ENCODE measurements around the gene TRAPPC10.

The TRAPPC10 gene

GRCh38 chr21:43984905-43985689 is 27.0 kb upstream of the TRAPPC10 start:
- H3K4me3 ChIP-seq (ENCODE audit: low read depth, low read length): no peak overlapping the region
- 0 out of 2 replicates have a peak, but pooled peaks cover 4% of the 10 kb centered on the region for H3K4me1 ChIP-seq
- TF ChIP-seq CTCF (IDR thresholded peaks at IDR 0.05; ENCODE audit: low read depth, low read length): no peak

GRCh38 chr21:43985690-43986251 is 26.3 kb upstream of the TRAPPC10 start:
- no peak overlapping the region for H3K4me3 ChIP-seq (ENCODE audit: low read depth, low read length)
- no peaks in the 10 kb centered on the region for H3K9me3 ChIP-seq
- DNase-seq: no peak
- no peak for TF ChIP-seq CTCF (IDR thresholded peaks at IDR 0.05; ENCODE audit: low read depth, low read length)
- no peaks in the 10 kb centered on the region for H3K27me3 ChIP-seq
- 0 out of 2 replicates have a peak, but pooled peaks cover 4% of the 10 kb centered on the region for H3K4me1 ChIP-seq
- H3K36me3 ChIP-seq: peaks cover 2% of the 10 kb centered on the region; the same call in 1 of the 2 replicates

More at GRCh38 chr21:43984905-43985689, 27.0 kb upstream of the TRAPPC10 start:
- Histone ChIP-seq H3K27me3 (no peaks in the 10 kb centered on the region), H3K9me3 (no peaks in the 10 kb centered on the region), H3K36me3 (peaks cover 2% of the 10 kb centered on the region; the same call in 1 of the 2 replicates)
- DNase-seq: no peak

- no peaks in the 10 kb centered on the region for H3K27me3 ChIP-seq
Measured at GRCh38 chr21:43986544-43987451, 25.3 kb upstream of the TRAPPC10 start.

GRCh38 chr21:43987509-43987908 is 24.6 kb upstream of the TRAPPC10 start:
- no peaks in the 10 kb centered on the region for H3K36me3 ChIP-seq
- H3K4me1 ChIP-seq: 0 out of 2 replicates have a peak, but pooled peaks cover 4% of the 10 kb centered on the region
- no peaks in the 10 kb centered on the region for H3K27me3 ChIP-seq
- no peaks in the 10 kb centered on the region for H3K9me3 ChIP-seq
- DNase-seq: no peak
- TF ChIP-seq CTCF (IDR thresholded peaks at IDR 0.05; ENCODE audit: low read depth, low read length): no peak
- H3K4me3 ChIP-seq (ENCODE audit: low read depth, low read length): no peak overlapping the region

More at GRCh38 chr21:43986544-43987451, 25.3 kb upstream of the TRAPPC10 start:
- Histone ChIP-seq H3K4me1 (0 out of 2 replicates have a peak, but pooled peaks cover 4% of the 10 kb centered on the region), H3K4me3 (ENCODE audit: low read depth, low read length) (no peak overlapping the region), H3K9me3 (no peaks in the 10 kb centered on the region), H3K36me3 (no peaks in the 10 kb centered on the region; the same call in 1 of the 2 replicates)
- DNase-seq: no peak
- no peak for TF ChIP-seq CTCF (IDR thresholded peaks at IDR 0.05; ENCODE audit: low read depth, low read length)

- TF ChIP-seq CTCF (IDR thresholded peaks at IDR 0.05; ENCODE audit: low read depth, low read length): no peak
- H3K4me3 ChIP-seq (ENCODE audit: low read depth, low read length): no peak overlapping the region
- 0 out of 2 replicates have a peak, but pooled peaks cover 4% of the 10 kb centered on the region for H3K4me1 ChIP-seq
- no peaks in the 10 kb centered on the region for H3K27me3 ChIP-seq
- no peaks in the 10 kb centered on the region for H3K36me3 ChIP-seq
- no peak for DNase-seq
- no peaks in the 10 kb centered on the region for H3K9me3 ChIP-seq
Measured at GRCh38 chr21:43988016-43988415, 24.1 kb upstream of the TRAPPC10 start.
